Ovary (tissue), 3 donors: ENCODE data around the gene TPM3.

ENCODE experiments used
- EP300 ChIP-seq: sonication (generic); formaldehyde crosslinking; IDR thresholded peaks from one replicate; pipeline ENCODE4 v1.6.1; 2017; ENCODE audit warnings: antibody characterized with exemption
- POLR2A ChIP-seq: fragments of 450-650 bp; IDR thresholded peaks from one replicate; pipeline ENCODE4 v1.6.1; 2017; ENCODE audit warnings: antibody characterized with exemption, mild to moderate bottlenecking, moderate library complexity
- TF ChIP-seq, protein P1 (sequence below), 3 donors: fragments of 450-650 bp in 2 of 3; fragments of 200-600 bp in 1 of 3; IDR thresholded peaks; one replicate each; pipeline versions ENCODE4 v1.5.1 to v1.8.0; 2016 to 2022; ENCODE audit warnings: antibody characterized with exemption in 3 of 3, mild to moderate bottlenecking in 1 of 3
- donor health status: DM: no; HTN: no; CAD: no.

DNA sequence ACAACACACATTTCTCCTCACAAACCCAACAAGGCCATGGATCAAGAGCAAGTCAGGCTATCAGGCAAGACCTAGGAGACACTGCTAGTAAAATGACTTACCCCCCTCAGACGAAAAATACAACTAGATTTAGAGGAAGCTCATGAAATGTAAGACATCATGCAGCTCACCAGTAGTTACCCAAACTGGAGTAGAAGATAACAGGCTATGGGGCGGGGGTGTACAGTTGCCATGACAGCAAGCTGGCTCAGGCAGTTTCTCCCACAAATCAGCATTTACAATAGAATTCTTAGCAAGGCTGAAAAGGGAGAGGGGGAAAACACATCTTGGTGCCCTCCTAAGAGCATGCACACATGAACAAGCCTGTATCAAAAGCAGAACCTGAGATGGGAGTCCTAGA, 13.9 kb downstream of the TPM3 start:
- TF ChIP-seq, protein P1, sequence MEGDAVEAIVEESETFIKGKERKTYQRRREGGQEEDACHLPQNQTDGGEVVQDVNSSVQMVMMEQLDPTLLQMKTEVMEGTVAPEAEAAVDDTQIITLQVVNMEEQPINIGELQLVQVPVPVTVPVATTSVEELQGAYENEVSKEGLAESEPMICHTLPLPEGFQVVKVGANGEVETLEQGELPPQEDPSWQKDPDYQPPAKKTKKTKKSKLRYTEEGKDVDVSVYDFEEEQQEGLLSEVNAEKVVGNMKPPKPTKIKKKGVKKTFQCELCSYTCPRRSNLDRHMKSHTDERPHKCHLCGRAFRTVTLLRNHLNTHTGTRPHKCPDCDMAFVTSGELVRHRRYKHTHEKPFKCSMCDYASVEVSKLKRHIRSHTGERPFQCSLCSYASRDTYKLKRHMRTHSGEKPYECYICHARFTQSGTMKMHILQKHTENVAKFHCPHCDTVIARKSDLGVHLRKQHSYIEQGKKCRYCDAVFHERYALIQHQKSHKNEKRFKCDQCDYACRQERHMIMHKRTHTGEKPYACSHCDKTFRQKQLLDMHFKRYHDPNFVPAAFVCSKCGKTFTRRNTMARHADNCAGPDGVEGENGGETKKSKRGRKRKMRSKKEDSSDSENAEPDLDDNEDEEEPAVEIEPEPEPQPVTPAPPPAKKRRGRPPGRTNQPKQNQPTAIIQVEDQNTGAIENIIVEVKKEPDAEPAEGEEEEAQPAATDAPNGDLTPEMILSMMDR (IDR thresholded peaks at IDR 0.05): no peak
- TF ChIP-seq POLR2A: no peak
- no peak for TF ChIP-seq EP300
